Neural progenitor cell (in vitro differentiated cells): ENCODE measurements around the gene DDX51. TPM values are rescaled to one million over a fixed set of nuclear protein-coding genes. Genes with fewer than 3 reads are reported as not detected.

Source experiments
- DNase-seq: peaks from one replicate; pipeline ENCODE4 v3.0.0-alpha.2; 2016; ENCODE audit warnings: low spot score
- H2AFZ ChIP-seq: fragments of 200-600 bp; sonication (generic); replicated peaks from 2 replicates; pipeline ENCODE4 v1.6.1; 2016; ENCODE audit warnings: antibody characterized with exemption
- H3F3A ChIP-seq: fragments of 200-600 bp; sonication (generic); 2 replicates; pipeline ENCODE4 v1.6.1; 2016; ENCODE audit warnings: antibody characterized with exemption, low read depth
- H3K27ac ChIP-seq: fragments of 200-600 bp; sonication (generic); 2 replicates; pipeline ENCODE4 v1.5.1; 2016; ENCODE audit warnings: mild to moderate bottlenecking
- H3K27me3 ChIP-seq: fragments of 200-600 bp; sonication (generic); 2 replicates; pipeline ENCODE4 v1.6.1; 2016; ENCODE audit warnings: mild to moderate bottlenecking, moderate library complexity
- H3K36me3 ChIP-seq: fragments of 200-600 bp; sonication (generic); 2 replicates; pipeline ENCODE4 v1.5.1; 2016
- H3K4me1 ChIP-seq: fragments of 200-600 bp; sonication (generic); 2 replicates; pipeline ENCODE4 v1.6.1; 2016; ENCODE audit warnings: mixed run types
- H3K4me2 ChIP-seq: fragments of 200-600 bp; sonication (generic); 2 replicates; pipeline ENCODE4 v1.6.1; 2016
- H3K4me3 ChIP-seq: fragments of 200-600 bp; sonication (generic); 2 replicates; pipeline ENCODE4 v1.5.1; 2016
- H3K79me2 ChIP-seq: fragments of 200-600 bp; sonication (generic); 2 replicates; pipeline ENCODE4 v1.6.1; 2016; ENCODE audit warnings: low read depth
- H3K9ac ChIP-seq: fragments of 200-600 bp; sonication (generic); 2 replicates; pipeline ENCODE4 v1.6.1; 2016
- H3K9me3 ChIP-seq: fragments of 200-600 bp; sonication (generic); 2 replicates; pipeline ENCODE4 v1.5.1; 2016; ENCODE audit warnings: low read depth
- H4K20me1 ChIP-seq: fragments of 200-600 bp; sonication (generic); 2 replicates; pipeline ENCODE4 v1.6.1; 2016; ENCODE audit warnings: low read depth
- H3K27ac Mint-ChIP-seq: 3 replicates; pipeline ENCODE4 v1.8.0; 2021; ENCODE audit warnings: mixed read lengths
- H3K27me3 Mint-ChIP-seq: 2 replicates; pipeline ENCODE4 v1.8.0; 2022; ENCODE audit warnings: low read depth, mild to moderate bottlenecking, inconsistent platforms, moderate library complexity, mixed read lengths; ENCODE audit not compliant: insufficient read depth
- H3K36me3 Mint-ChIP-seq: 3 replicates; pipeline ENCODE4 v1.8.0; 2021; ENCODE audit warnings: mixed read lengths
- H3K4me1 Mint-ChIP-seq: 3 replicates; pipeline ENCODE4 v1.8.0; 2021; ENCODE audit warnings: mixed read lengths
- H3K4me3 Mint-ChIP-seq: 3 replicates; pipeline ENCODE4 v1.8.0; 2021; ENCODE audit warnings: mild to moderate bottlenecking, moderate library complexity, mixed read lengths
- H3K9me3 Mint-ChIP-seq: 3 replicates; pipeline ENCODE4 v1.8.0; 2020; ENCODE audit warnings: mixed read lengths
- CTCF ChIP-seq: fragments of 200-600 bp; sonication (generic); IDR thresholded peaks from 2 replicates; pipeline ENCODE4 v1.5.1; 2017; ENCODE audit warnings: antibody characterized with exemption, mild to moderate bottlenecking
- EZH2 ChIP-seq: fragments of 200-600 bp; sonication (generic); IDR thresholded peaks from 2 replicates; pipeline ENCODE4 v1.6.1; 2017; ENCODE audit warnings: antibody characterized with exemption, mild to moderate bottlenecking, moderate library complexity
- EZH2phosphoT487 ChIP-seq: fragments of 200-600 bp; sonication (generic); IDR thresholded peaks from 2 replicates; pipeline ENCODE4 v1.6.1; 2017; ENCODE audit warnings: antibody characterized with exemption
- total RNA-seq: library from RNA; depleted of rRNA; stranded (reverse); fragments of >200 nt; gene quantifications from 2 replicates; pipeline ENCODE4 v1.2.3, GENCODE V29; 2015; ENCODE audit warnings: low replicate concordance

The DDX51 gene
- total RNA-seq, 1 donor from 2014 or later = 8.5 TPM

- no peaks in the 10 kb centered on the region for H3K36me3 ChIP-seq
- H3K27ac Mint-ChIP-seq = no peak overlapping the region
- TF ChIP-seq EZH2phosphoT487 (no peak), EZH2 (no peak), CTCF (no peak)
Observed at GRCh38 chr12:132156573-132157325, 12.6 kb upstream of the DDX51 start.

DNA sequence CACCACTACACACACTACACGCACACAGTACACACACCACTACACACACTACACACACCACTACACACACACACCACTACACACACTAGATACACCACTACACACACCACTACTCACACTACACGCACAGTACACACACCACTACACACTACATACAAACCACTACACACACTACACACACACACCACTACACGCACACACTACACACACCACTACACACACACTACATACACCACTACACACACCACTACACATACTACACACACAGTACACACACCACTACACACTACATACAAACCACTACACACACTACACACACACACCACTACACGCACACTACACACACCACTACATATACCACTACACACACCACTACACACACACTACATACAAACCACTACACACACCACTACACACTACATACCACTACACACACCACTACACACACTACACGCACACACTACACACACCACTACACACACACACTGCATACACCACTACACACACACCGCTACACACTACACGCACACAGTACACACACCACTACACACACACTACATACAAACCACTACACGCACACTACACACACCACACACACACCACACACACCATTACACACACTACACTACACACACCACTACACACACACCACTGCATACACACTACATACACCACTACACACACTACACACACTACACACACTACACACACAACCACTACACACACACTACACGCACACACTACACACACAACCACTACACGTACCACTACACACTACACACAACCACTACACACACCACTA is 11.9 kb upstream of the DDX51 start:
- no peaks in the 10 kb centered on the region for H3K36me3 Mint-ChIP-seq
- Histone ChIP-seq H3K4me2 (no peak overlapping the region), H3K27me3 (no peaks in the 10 kb centered on the region), H3K4me1 (no peaks in the 10 kb centered on the region), H3K4me3 (no peak overlapping the region), H4K20me1 (peaks cover 9% of the 10 kb centered on the region), H3K36me3 (no peaks in the 10 kb centered on the region), H3F3A (peaks cover 30% of the 10 kb centered on the region), H3K9ac (no peak overlapping the region), H2AFZ (no peak overlapping the region), H3K79me2 (no peaks in the 10 kb centered on the region), H3K9me3 (no peaks in the 10 kb centered on the region), H3K27ac (no peak overlapping the region)
- H3K9me3 Mint-ChIP-seq = no peaks in the 10 kb centered on the region
- TF ChIP-seq EZH2 = no peak
- no peak for TF ChIP-seq EZH2phosphoT487
- no peak for TF ChIP-seq CTCF
- no peak for DNase-seq
- H3K4me3 Mint-ChIP-seq = no peak overlapping the region
- peaks cover 2% of the 10 kb centered on the region for H3K27me3 Mint-ChIP-seq
- H3K27ac Mint-ChIP-seq = no peak overlapping the region
- no peaks in the 10 kb centered on the region for H3K4me1 Mint-ChIP-seq

More at GRCh38 chr12:132156573-132157325, 12.6 kb upstream of the DDX51 start:
- no peak for DNase-seq
- peaks cover 9% of the 10 kb centered on the region for H4K20me1 ChIP-seq
- Mint-ChIP-seq H3K27me3 (peaks cover 2% of the 10 kb centered on the region), H3K36me3 (no peaks in the 10 kb centered on the region), H3K4me1 (no peaks in the 10 kb centered on the region), H3K9me3 (no peaks in the 10 kb centered on the region), H3K4me3 (no peak overlapping the region)
- H3F3A ChIP-seq = peaks cover 30% of the 10 kb centered on the region
- H3K9me3 ChIP-seq = no peaks in the 10 kb centered on the region
- H3K4me1 ChIP-seq = no peaks in the 10 kb centered on the region
- H3K4me2 ChIP-seq = no peak overlapping the region
- H3K9ac ChIP-seq = no peak overlapping the region
- peaks cover 2% of the 10 kb centered on the region for H3K27me3 ChIP-seq
- no peak overlapping the region for H2AFZ ChIP-seq
- H3K27ac ChIP-seq = no peak overlapping the region
- H3K79me2 ChIP-seq = no peaks in the 10 kb centered on the region
- no peak overlapping the region for H3K4me3 ChIP-seq

DNA sequence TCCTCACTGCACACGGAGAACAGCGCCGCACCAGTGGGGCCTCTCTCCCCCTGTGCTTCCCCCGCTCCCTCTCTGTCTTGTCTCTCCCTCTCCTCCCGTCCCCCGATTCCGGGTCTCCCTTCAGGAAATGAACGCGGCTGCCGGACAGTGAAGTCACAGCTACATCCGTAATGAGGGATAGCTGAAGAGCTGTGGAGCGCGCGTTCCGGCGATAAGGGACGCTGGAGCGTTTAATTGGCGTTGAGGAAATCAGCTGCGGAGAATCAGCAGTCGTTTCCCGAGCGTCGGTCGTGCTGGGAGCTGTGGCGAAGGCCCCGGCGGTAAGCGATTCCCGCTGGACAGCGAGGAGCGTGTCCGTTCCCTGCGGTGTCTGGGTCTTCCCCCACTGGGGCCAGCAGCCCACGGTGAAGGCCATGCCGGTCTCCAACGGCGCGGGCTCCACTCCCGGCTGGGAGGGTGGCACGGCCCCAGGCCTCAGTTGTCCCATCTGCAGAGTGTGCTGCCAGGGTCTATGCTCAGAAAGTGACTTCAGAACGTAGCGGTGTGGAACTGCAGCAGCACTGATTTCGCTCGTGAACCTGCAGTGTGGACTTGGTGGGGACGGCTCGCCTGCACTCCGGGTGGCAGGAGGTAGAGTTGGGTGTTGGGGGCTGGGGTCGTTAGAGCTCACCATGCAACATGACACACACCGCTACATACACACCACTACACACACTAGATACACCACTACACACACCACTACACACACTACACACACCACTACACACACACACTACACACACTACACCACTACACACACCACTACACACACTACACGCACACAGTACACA is 11.0 kb upstream of the DDX51 start:
- no peak overlapping the region for H3K9ac ChIP-seq
- H2AFZ ChIP-seq = no peak overlapping the region
- no peak overlapping the region for H3K27ac Mint-ChIP-seq
- no peak overlapping the region for H3K4me3 Mint-ChIP-seq
- TF ChIP-seq EZH2 (no peak), EZH2phosphoT487 (no peak), CTCF (no peak)
- peaks cover 2% of the 10 kb centered on the region for H3K27me3 Mint-ChIP-seq
- H3K9me3 ChIP-seq = no peaks in the 10 kb centered on the region
- H3K4me2 ChIP-seq = no peak overlapping the region
- H4K20me1 ChIP-seq = peaks cover 9% of the 10 kb centered on the region
- no peaks in the 10 kb centered on the region for H3K79me2 ChIP-seq
- H3K27ac ChIP-seq = no peak overlapping the region
- no peaks in the 10 kb centered on the region for H3K9me3 Mint-ChIP-seq
- DNase-seq = peak; percentile 38
- H3K36me3 Mint-ChIP-seq = no peaks in the 10 kb centered on the region
- H3K27me3 ChIP-seq = no peaks in the 10 kb centered on the region
- H3F3A ChIP-seq = peaks cover 30% of the 10 kb centered on the region
- no peak overlapping the region for H3K4me3 ChIP-seq
- no peaks in the 10 kb centered on the region for H3K36me3 ChIP-seq
- H3K4me1 ChIP-seq = no peaks in the 10 kb centered on the region
- H3K4me1 Mint-ChIP-seq = no peaks in the 10 kb centered on the region
